A549 (cell line): ENCODE results near the gene GLIS1. TPM values are rescaled to one million over a fixed set of nuclear protein-coding genes. Genes with fewer than 3 reads are reported as not detected.

ENCODE experiments used
- ATAC-seq, 2 experiments: fragments of 200-7000 bp in 1 of 2; fragments of >200 bp in 1 of 2; cut with Nextera tagmentation in 1 of 2; cut with Tn5 transposase in 1 of 2; 3 replicates each; pipeline versions ENCODE4 v1.8.0 to v1.9.1; 2018 to 2020; ENCODE audit warnings: mild to moderate bottlenecking in 1 of 2, moderate library complexity in 1 of 2
- CTCF ChIA-PET: fragments of 300-600 bp; sonication (Branson Sonifier 250); formaldehyde crosslinking; extraction: SDS; loops from one replicate; lab custom pipeline; 2021; ENCODE audit warnings: antibody characterized with exemption, inconsistent platforms; lab: Yijun Ruan, JAX
- POLR2A ChIA-PET: fragments of 350-600 bp; formaldehyde crosslinking; extraction: SDS; loops from one replicate; lab custom pipeline; 2021; ENCODE audit warnings: antibody characterized with exemption, inconsistent platforms; lab: Yijun Ruan, JAX
- DNase-seq, 2 experiments: peaks; one replicate each; pipeline versions ENCODE4 v3.0.0 to v3.0.0-alpha.2; 2011 to 2016; ENCODE audit warnings: low read depth in 1 of 2, low spot score in 1 of 2
- FAIRE-seq: peaks from 2 replicates; lab custom pipeline; 2011; peaks lifted over from hg19 to GRCh38; lab: Jason Lieb, UNC
- H3K27ac ChIP-seq, 2 experiments: fragments of >200 bp; sonication (Bioruptor Twin); formaldehyde crosslinking; 3 replicates each; pipeline ENCODE4 v1.5.1; 2016 to 2017
- H3K4me1 ChIP-seq: fragments of >200 bp; sonication (Bioruptor Twin); formaldehyde crosslinking; 3 replicates; pipeline ENCODE4 v1.6.1; 2016
- H3K4me2 ChIP-seq: fragments of >200 bp; sonication (Bioruptor Twin); formaldehyde crosslinking; 3 replicates; pipeline ENCODE4 v1.6.1; 2016
- H3K4me3 ChIP-seq: fragments of >200 bp; sonication (Bioruptor Twin); formaldehyde crosslinking; 3 replicates; pipeline ENCODE4 v1.5.1; 2016
- H3K9me3 ChIP-seq: fragments of >200 bp; sonication (Bioruptor Twin); formaldehyde crosslinking; 3 replicates; pipeline ENCODE4 v1.6.1; 2016
- CEBPB ChIP-seq, 2 experiments: fragments of >200 bp in 1 of 2; sonication (Bioruptor Twin) in 1 of 2; formaldehyde crosslinking in 1 of 2; IDR thresholded peaks; 2 replicates each; pipeline ENCODE4 v1.6.1; 2012 to 2016
- CTCF ChIP-seq: fragments of >200 bp; sonication (Bioruptor Twin); formaldehyde crosslinking; IDR thresholded peaks from 3 replicates; pipeline ENCODE4 v1.5.1; 2016
- ELK1 ChIP-seq: fragments of 150-350 bp; IDR thresholded peaks from 2 replicates; pipeline ENCODE4 v1.6.1; 2014; ENCODE audit warnings: low read depth, mild to moderate bottlenecking, low read length
- EP300 ChIP-seq, 2 experiments: fragments of >200 bp; sonication (Bioruptor Twin); formaldehyde crosslinking; IDR thresholded peaks; 2 replicates in 1 of 2; 3 replicates in 1 of 2; pipeline ENCODE4 v1.6.1; 2016 to 2017
- FOSL2 ChIP-seq, 2 experiments: fragments of 450-650 bp in 1 of 2; fragments of >200 bp in 1 of 2; sonication (Bioruptor Twin) in 1 of 2; formaldehyde crosslinking; IDR thresholded peaks; 2 replicates each; pipeline versions ENCODE4 v1.5.0 to v1.6.1; 2016 to 2020; ENCODE audit warnings: mild to moderate bottlenecking in 1 of 2, moderate library complexity in 1 of 2
- HDAC2 ChIP-seq: fragments of 200-600 bp; sonication (generic); IDR thresholded peaks from 2 replicates; pipeline ENCODE4 v1.6.1; 2016
- HMGXB4 ChIP-seq: fragments of 250-450 bp; sonication (Bioruptor Pico); IDR thresholded peaks from 2 replicates; pipeline ENCODE4 v1.5.0; 2021; ENCODE audit warnings: mild to moderate bottlenecking, moderate library complexity, borderline replicate concordance
- HOXA7 ChIP-seq: fragments of 250-450 bp; sonication (Bioruptor Pico); IDR thresholded peaks from 2 replicates; pipeline ENCODE4 v1.5.0; 2020; ENCODE audit warnings: mild to moderate bottlenecking, moderate library complexity
- KDM1A ChIP-seq: fragments of 200-600 bp; sonication (generic); IDR thresholded peaks from 2 replicates; pipeline ENCODE4 v1.6.1; 2016; ENCODE audit warnings: low read depth, mild to moderate bottlenecking
- KDM5A ChIP-seq: fragments of 200-600 bp; sonication (generic); IDR thresholded peaks from 2 replicates; pipeline ENCODE4 v1.6.1; 2016; ENCODE audit warnings: antibody characterized with exemption, mild to moderate bottlenecking
- MAZ ChIP-seq: fragments of 150-350 bp; IDR thresholded peaks from 2 replicates; pipeline ENCODE4 v1.6.1; 2014; ENCODE audit warnings: antibody characterized with exemption, low read depth, low read length, borderline replicate concordance
- NFE2L2 ChIP-seq: fragments of 150-350 bp; conservative IDR thresholded peaks from 2 replicates; pipeline ENCODE4 v1.6.1; 2014; ENCODE audit warnings: low read length
- NR3C1 ChIP-seq: fragments of >200 bp; sonication (Bioruptor Twin); formaldehyde crosslinking; IDR thresholded peaks from 3 replicates; pipeline ENCODE4 v1.6.1; 2017
- RAD21 ChIP-seq, 2 experiments: fragments of >200 bp in 1 of 2; sonication (Bioruptor Twin) in 1 of 2; formaldehyde crosslinking in 1 of 2; IDR thresholded peaks in 1 of 2; conservative IDR thresholded peaks in 1 of 2; 2 replicates in 1 of 2; 3 replicates in 1 of 2; pipeline ENCODE4 v1.6.1; 2012 to 2018; ENCODE audit warnings: inconsistent platforms in 1 of 2
- RCOR1 ChIP-seq: fragments of 150-350 bp; IDR thresholded peaks from 2 replicates; pipeline ENCODE4 v1.6.1; 2014; ENCODE audit warnings: antibody characterized with exemption, low read length, low read depth
- REST ChIP-seq: fragments of 200-600 bp; sonication (generic); IDR thresholded peaks from 2 replicates; pipeline ENCODE4 v1.6.1; 2016; ENCODE audit warnings: antibody characterized with exemption, mild to moderate bottlenecking, moderate library complexity
- RNF2 ChIP-seq: fragments of 200-600 bp; sonication (generic); IDR thresholded peaks from 2 replicates; pipeline ENCODE4 v1.6.1; 2016; ENCODE audit warnings: low read depth, mild to moderate bottlenecking, antibody characterized with exemption, moderate library complexity, borderline replicate concordance
- SMC3 ChIP-seq: fragments of >200 bp; sonication (Bioruptor Twin); formaldehyde crosslinking; IDR thresholded peaks from 3 replicates; pipeline ENCODE4 v1.6.1; 2018; ENCODE audit warnings: inconsistent platforms
- SREBF2 ChIP-seq: fragments of 450-650 bp; IDR thresholded peaks from 2 replicates; pipeline ENCODE4 v1.6.1; 2014; ENCODE audit warnings: mild to moderate bottlenecking, moderate library complexity
- TP53 ChIP-seq: fragments of 250-450 bp; sonication (Bioruptor Pico); IDR thresholded peaks from 2 replicates; pipeline ENCODE4 v1.5.0; 2021; ENCODE audit warnings: mild to moderate bottlenecking, moderate library complexity
- ZNF302 ChIP-seq: fragments of 250-450 bp; sonication (Bioruptor Pico); IDR thresholded peaks from 2 replicates; pipeline ENCODE4 v1.9.0; 2021; ENCODE audit warnings: inconsistent platforms, mild to moderate bottlenecking, moderate library complexity
- ZSCAN20 ChIP-seq: fragments of 250-450 bp; sonication (Bioruptor Pico); IDR thresholded peaks from 2 replicates; pipeline ENCODE4 v1.8.0; 2022; ENCODE audit warnings: mild to moderate bottlenecking, moderate library complexity
- WGBS: methylation state at CpG from one replicate; pipeline ENCODE4 v1.1.6; 2017; ENCODE audit errors: missing lambda C conversion rate; 5-methylcytosine and 5-hydroxymethylcytosine counted together
- polyA plus RNA-seq, 4 experiments: library from polyadenylated mRNA; depleted of rRNA in 3 of 4; stranded (reverse); fragments of >200 nt; fragmentation: RNase III in 1 of 4; extraction: RNeasy Plus Mini Kit Qiagen cat#74134 plus additional on column Dnase treatment in 1 of 4; gene quantifications; 2 replicates in 3 of 4; 3 replicates in 1 of 4; pipeline ENCODE4 v1.2.3, GENCODE V29; 2011 to 2017

GLIS1 gene
- polyA plus RNA-seq, 2 of the 4 experiments (the other 2 are of a cell fraction), result 0.04 TPM; not detected in 1

- POLR2A ChIA-PET, result no interaction called here
- no peak for FAIRE-seq
- no peaks in the 10 kb centered on the region for H3K4me1 ChIP-seq
- H3K27ac ChIP-seq, result no peak overlapping the region
- no peaks in the 10 kb centered on the region for H3K9me3 ChIP-seq
- no peak overlapping the region for H3K4me2 ChIP-seq
- no peak for TF ChIP-seq ZSCAN20 (CRISPR knock-in tag)
- TF ChIP-seq SREBF2, result no peak
- TF ChIP-seq CEBPB (IDR thresholded peaks at IDR 0.05), result no peak
- no peak for TF ChIP-seq REST
- 0 out of 3 replicates have a peak, but pooled peaks have one; percentile 17 for TF ChIP-seq CTCF
- no peak for TF ChIP-seq KDM5A
- TF ChIP-seq HDAC2, result no peak
- TF ChIP-seq EP300 (IDR thresholded peaks at IDR 0.05), result no peak
- peak; percentile 32 to 46; a peak in 2 of 5 replicates for TF ChIP-seq RAD21 (conservative IDR thresholded peaks at IDR 0.05 in 1 of 2, IDR thresholded peaks at IDR 0.05 in 1 of 2)
- TF ChIP-seq SMC3, result peak; percentile 40; the same call in 1 of the 3 replicates
- DNase-seq, result peak in 1 of 2 experiments; percentile 25
- WGBS, result 87% methylated on average over 3 of the region's 27 CpGs
- no peak overlapping the region for H3K4me3 ChIP-seq
- CTCF ChIA-PET, result interaction anchor here (0.6 to 1.4 kb wide), 2 partner anchors 13 to 252 kb away, joined by 3 read pairs; no protein-coding TSS in a partner anchor
- peak; percentile 41 to 91; a peak in 4 of 6 replicates for ATAC-seq
Measured at GRCh38 chr1:53593758-53594380, 145.1 kb downstream of the GLIS1 start.

GRCh38 chr1:53592985-53593757, 145.8 kb downstream of the GLIS1 start:
- Histone ChIP-seq H3K4me2 (no peak overlapping the region), H3K4me3 (no peak overlapping the region), H3K4me1 (no peaks in the 10 kb centered on the region), H3K9me3 (no peaks in the 10 kb centered on the region), H3K27ac (no peak overlapping the region)
- WGBS, result 91% methylated on average over 9 of the region's 14 CpGs
- no peak for DNase-seq
- CTCF ChIA-PET, result interaction anchor here (0.6 to 1.5 kb wide), 3 partner anchors 11 to 253 kb away, joined by 3 to 5 read pairs (median 3); no protein-coding TSS in a partner anchor
- ATAC-seq, result no peak
- POLR2A ChIA-PET, result no interaction called here
- no peak for FAIRE-seq
- TF ChIP-seq MAZ, result no peak
- TF ChIP-seq RNF2, result no peak
- TF ChIP-seq ZSCAN20 (CRISPR knock-in tag), result no peak
- no peak for TF ChIP-seq NR3C1
- no peak for TF ChIP-seq ZNF302 (CRISPR knock-in tag)
- TF ChIP-seq RAD21 (conservative IDR thresholded peaks at IDR 0.05 in 1 of 2, IDR thresholded peaks at IDR 0.05 in 1 of 2), result no peak
- TF ChIP-seq HOXA7 (CRISPR knock-in tag), result no peak
- no peak for TF ChIP-seq FOSL2 (IDR thresholded peaks at IDR 0.05)
- no peak for TF ChIP-seq FOSL2 (CRISPR knock-in tag; IDR thresholded peaks at IDR 0.05)
- TF ChIP-seq CTCF, result no peak
- no peak for TF ChIP-seq KDM1A
- no peak for TF ChIP-seq SMC3
- no peak for TF ChIP-seq ELK1
- TF ChIP-seq NFE2L2, result no peak
- no peak for TF ChIP-seq HMGXB4 (CRISPR knock-in tag)
- TF ChIP-seq TP53 (CRISPR knock-in tag), result no peak
- TF ChIP-seq CEBPB (IDR thresholded peaks at IDR 0.05), result no peak
- no peak for TF ChIP-seq RCOR1
